Measurements from ENCODE around the gene MRPL20. TPM values are rescaled to one million over a fixed set of nuclear protein-coding genes. Genes with fewer than 3 reads are reported as not detected.

Gene MRPL20
- total and polyA plus RNA-seq, 9 of the 15 experiments (the other 6 are each of a cell fraction or from before 2014, with no cell fraction given), result 180 to 671 (median 229) TPM

DNA sequence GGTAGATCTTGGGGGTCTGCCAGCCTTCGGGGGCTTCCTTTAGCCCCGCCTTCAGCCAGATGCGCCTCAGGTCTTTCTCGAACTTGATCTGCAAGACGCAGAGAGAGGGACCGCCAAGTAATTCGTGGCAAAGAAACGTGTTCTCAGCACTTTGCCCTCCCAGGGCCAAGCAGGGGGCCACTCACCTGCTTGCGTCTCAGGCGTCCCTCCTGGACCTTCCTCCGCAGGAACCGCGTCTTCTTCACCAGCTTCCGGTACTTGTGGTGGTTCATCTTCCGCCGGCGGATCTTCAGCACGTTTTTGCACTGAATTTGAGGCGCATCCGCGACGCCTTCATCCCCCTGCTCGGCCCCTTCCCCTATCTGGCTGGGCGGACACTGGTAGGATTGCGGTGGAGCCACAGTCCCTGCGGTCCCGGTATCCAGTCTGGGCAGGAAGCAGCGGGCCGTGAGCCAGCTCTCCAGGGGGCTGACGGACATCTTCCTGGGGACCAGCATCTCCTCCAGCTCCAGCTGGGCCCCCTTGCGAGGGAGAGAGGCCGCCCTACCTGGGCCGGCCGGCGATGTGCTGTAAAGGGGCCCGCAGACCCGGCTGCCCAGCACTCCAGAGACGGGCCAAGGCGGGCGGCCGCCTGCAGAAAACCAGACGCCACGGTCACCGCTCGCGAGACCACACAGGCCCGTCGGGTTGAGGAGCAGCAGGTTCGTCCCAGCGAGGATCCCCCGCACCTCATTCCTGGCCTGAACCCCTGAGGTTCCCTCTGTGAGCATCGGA, 33.1 kb downstream of the MRPL20 start (continued):
- TF ChIP-seq, protein P1, sequence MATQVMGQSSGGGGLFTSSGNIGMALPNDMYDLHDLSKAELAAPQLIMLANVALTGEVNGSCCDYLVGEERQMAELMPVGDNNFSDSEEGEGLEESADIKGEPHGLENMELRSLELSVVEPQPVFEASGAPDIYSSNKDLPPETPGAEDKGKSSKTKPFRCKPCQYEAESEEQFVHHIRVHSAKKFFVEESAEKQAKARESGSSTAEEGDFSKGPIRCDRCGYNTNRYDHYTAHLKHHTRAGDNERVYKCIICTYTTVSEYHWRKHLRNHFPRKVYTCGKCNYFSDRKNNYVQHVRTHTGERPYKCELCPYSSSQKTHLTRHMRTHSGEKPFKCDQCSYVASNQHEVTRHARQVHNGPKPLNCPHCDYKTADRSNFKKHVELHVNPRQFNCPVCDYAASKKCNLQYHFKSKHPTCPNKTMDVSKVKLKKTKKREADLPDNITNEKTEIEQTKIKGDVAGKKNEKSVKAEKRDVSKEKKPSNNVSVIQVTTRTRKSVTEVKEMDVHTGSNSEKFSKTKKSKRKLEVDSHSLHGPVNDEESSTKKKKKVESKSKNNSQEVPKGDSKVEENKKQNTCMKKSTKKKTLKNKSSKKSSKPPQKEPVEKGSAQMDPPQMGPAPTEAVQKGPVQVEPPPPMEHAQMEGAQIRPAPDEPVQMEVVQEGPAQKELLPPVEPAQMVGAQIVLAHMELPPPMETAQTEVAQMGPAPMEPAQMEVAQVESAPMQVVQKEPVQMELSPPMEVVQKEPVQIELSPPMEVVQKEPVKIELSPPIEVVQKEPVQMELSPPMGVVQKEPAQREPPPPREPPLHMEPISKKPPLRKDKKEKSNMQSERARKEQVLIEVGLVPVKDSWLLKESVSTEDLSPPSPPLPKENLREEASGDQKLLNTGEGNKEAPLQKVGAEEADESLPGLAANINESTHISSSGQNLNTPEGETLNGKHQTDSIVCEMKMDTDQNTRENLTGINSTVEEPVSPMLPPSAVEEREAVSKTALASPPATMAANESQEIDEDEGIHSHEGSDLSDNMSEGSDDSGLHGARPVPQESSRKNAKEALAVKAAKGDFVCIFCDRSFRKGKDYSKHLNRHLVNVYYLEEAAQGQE (IDR thresholded peaks at IDR 0.05; ENCODE audit: borderline replicate concordance), result no peak
- TF ChIP-seq, protein P1 (CRISPR knock-in tag; IDR thresholded peaks at IDR 0.05; ENCODE audit: low read depth), result no peak
- TF ChIP-seq ZNF384 (IDR thresholded peaks at IDR 0.05; ENCODE audit: low read depth, low read length), result no peak
- no peak for TF ChIP-seq ZNF584 (CRISPR knock-in tag; IDR thresholded peaks at IDR 0.05; ENCODE audit: low read depth)
- no peak for TF ChIP-seq STAT5A (IDR thresholded peaks at IDR 0.05; ENCODE audit: borderline replicate concordance, low read length)
- TF ChIP-seq, protein P2, sequence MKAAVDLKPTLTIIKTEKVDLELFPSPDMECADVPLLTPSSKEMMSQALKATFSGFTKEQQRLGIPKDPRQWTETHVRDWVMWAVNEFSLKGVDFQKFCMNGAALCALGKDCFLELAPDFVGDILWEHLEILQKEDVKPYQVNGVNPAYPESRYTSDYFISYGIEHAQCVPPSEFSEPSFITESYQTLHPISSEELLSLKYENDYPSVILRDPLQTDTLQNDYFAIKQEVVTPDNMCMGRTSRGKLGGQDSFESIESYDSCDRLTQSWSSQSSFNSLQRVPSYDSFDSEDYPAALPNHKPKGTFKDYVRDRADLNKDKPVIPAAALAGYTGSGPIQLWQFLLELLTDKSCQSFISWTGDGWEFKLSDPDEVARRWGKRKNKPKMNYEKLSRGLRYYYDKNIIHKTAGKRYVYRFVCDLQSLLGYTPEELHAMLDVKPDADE (conservative IDR thresholded peaks at IDR 0.05; ENCODE audit: control insufficient read depth, low read depth, low read length), result peak; percentile 43; the same call in 1 of the 2 replicates
- TF ChIP-seq, protein P3, sequence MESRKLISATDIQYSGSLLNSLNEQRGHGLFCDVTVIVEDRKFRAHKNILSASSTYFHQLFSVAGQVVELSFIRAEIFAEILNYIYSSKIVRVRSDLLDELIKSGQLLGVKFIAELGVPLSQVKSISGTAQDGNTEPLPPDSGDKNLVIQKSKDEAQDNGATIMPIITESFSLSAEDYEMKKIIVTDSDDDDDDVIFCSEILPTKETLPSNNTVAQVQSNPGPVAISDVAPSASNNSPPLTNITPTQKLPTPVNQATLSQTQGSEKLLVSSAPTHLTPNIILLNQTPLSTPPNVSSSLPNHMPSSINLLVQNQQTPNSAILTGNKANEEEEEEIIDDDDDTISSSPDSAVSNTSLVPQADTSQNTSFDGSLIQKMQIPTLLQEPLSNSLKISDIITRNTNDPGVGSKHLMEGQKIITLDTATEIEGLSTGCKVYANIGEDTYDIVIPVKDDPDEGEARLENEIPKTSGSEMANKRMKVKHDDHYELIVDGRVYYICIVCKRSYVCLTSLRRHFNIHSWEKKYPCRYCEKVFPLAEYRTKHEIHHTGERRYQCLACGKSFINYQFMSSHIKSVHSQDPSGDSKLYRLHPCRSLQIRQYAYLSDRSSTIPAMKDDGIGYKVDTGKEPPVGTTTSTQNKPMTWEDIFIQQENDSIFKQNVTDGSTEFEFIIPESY (CRISPR knock-in tag; IDR thresholded peaks at IDR 0.05), result no peak
- TF ChIP-seq HDGF (IDR thresholded peaks at IDR 0.05), result no peak
- TF ChIP-seq ZNF408 (CRISPR knock-in tag; IDR thresholded peaks at IDR 0.05; ENCODE audit: low read depth), result no peak
- peak; percentile 39; the same call in 1 of the 2 replicates for TF ChIP-seq CHD2 (IDR thresholded peaks at IDR 0.05; ENCODE audit: low read depth, low read length)
